Posterior vena cava (tissue), 2 donors: Measurements from ENCODE around the gene RAB1A. TPM values are rescaled to one million over a fixed set of nuclear protein-coding genes. Genes with fewer than 3 reads are reported as not detected.

Experiments
- DNase-seq: peaks from one replicate; pipeline ENCODE4 v3.0.0-alpha.2; 2020; ENCODE audit warnings: low spot score
- intact Hi-C, 2 donors: fragments of 100-400 bp; cut with DNase I; formaldehyde crosslinking; loops; one replicate each; pipeline versions ENCODE4 v1.14.1 to v1.14.2; 2022 to 2023
- total RNA-seq, 2 donors: library from RNA; stranded (reverse); fragmentation: NEBNext Ultra II Directional; extraction: Animal tissue kit (Norgen Biotek cat#: 25700); gene quantifications; one replicate each; pipeline ENCODE4 v1.2.1, GENCODE V29; 2021
- donor health status: DM: yes; HTN: yes; CAD: no.
- donor health status: DM: yes; HTN: yes; CAD: no.

Gene RAB1A
- total RNA-seq, 2 donors from 2014 or later, result 138 to 146 TPM

GRCh38 chr2:65046633-65047407 is 83.1 kb downstream of the RAB1A start:
- intact Hi-C loops, result no loop called here
- DNase-seq, result no peak

- intact Hi-C loops, result no loop called here
- no peak for DNase-seq
These were observed 84.3 kb downstream of the RAB1A start for GRCh38 chr2:65045651-65046050.

GRCh38 chr2:65044097-65044735 is 85.7 kb downstream of the RAB1A start:
- DNase-seq, result no peak
- intact Hi-C loops, result no loop called here

GRCh38 chr2:65043001-65043400 is 86.9 kb downstream of the RAB1A start:
- intact Hi-C loops, result no loop called here
- no peak for DNase-seq

- intact Hi-C loops, result loop anchor here in 1 of 2 donors (2.0 kb wide), 1 partner anchor 124 kb away; no protein-coding TSS in a partner anchor
- DNase-seq, result peak; percentile 94
These were observed 89.3 kb downstream of the RAB1A start for GRCh38 chr2:65040400-65041261.

- DNase-seq, result no peak
- intact Hi-C loops, result loop anchor here in 1 of 2 donors (2.0 kb wide), 1 partner anchor 123 kb away; no protein-coding TSS in a partner anchor
These were observed 90.3 kb downstream of the RAB1A start for GRCh38 chr2:65039640-65040039.

- no peak for DNase-seq
- intact Hi-C loops, result no loop called here
These were observed 92.7 kb downstream of the RAB1A start for GRCh38 chr2:65037178-65037577.

Other genes starting within 250 kb of the RAB1A start
- 10 to 100 TPM; 13.9 to 16.4 TPM for gene SLC1A4, start 140.7 kb downstream of the RAB1A start, total RNA-seq
- gene CEP68, start 73.7 kb downstream of the RAB1A start, total RNA-seq, result 10 to 100 TPM; 16.2 to 20.3 TPM
- gene ACTR2, start 97.7 kb upstream of the RAB1A start, total RNA-seq, result 100 to 1,000 TPM; 218 to 220 TPM